ENCODE measurements around the gene SEMA5A. TPM values are rescaled to one million over a fixed set of nuclear protein-coding genes. Genes with fewer than 3 reads are reported as not detected.

The SEMA5A gene
- total RNA-seq, 1 experiment from 2014 or later: 0.15 TPM

DNA sequence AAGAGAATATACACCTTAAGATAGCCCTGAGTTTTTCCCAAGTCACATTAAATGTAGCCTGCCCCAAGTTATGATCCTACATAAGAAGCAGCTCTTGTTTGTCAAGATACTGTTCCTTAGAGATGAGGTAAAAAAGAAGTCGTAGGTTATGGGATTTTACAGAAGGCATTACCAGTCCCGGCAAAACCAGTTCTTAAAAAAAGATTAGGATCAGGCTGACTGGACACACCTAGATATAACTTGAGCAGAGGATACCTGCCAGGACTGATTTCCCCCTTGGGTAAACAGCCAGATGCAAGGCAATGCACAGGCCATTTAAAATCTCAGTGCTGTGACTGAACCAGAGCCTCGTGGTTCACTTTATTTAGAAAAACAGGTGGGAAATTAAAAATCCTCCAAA, 14.1 kb upstream of the SEMA5A start:
- H3K27ac ChIP-seq (ENCODE audit: low read length): no peak overlapping the region
- CTCF ChIA-PET: no interaction called here

DNA sequence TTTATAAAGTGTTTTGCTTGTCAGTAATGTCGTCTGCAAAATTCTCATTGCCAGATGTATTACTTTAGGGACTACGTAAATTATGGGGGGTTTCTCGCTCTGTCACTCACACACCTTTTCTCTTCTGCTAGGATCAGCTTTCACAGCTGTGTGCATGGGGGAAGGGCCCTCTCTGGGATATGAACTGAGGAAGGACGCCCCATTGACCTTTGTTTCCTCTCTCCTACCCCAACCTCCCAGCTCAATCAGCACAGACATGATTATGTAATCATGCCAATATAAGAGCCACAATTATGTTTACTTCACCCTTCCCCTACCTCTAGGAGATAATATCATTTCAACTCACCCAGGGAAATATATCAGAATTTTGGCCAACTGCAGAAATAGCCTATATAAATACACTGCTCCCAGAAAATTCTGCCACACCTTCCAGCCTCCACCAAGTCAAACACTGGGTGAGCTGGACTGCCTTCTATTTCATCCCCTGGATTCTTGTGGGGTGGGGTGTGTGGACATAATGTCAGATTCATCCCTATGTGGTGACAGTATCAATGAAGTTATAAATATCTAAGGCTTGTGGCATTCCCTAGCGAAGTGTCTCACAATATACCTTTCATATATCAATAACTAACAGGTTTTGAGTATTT, 12.6 kb upstream of the SEMA5A start:
- in situ Hi-C loops (cut with HindIII; ENCODE audit: low pct_unique_long_range_greater_than_20kb, low sequenced_read_pairs): no loop called here
- intact Hi-C loops (cut with micrococcal nuclease; ENCODE audit: unreplicated experiment): no loop called here
- no peak overlapping the region for H3K4me3 ChIP-seq (ENCODE audit: low read depth in 2 of 2, low read length in 2 of 2)
- no TSS peak for BruUV-seq (replicated peaks)
- ATAC-seq: no peak
- ChIA-PET POLR2A (no interaction called here), CTCF (no interaction called here)
- TF ChIP-seq TCF7L2 (IDR thresholded peaks at IDR 0.05; ENCODE audit: low read depth, low read length): no peak
- TF ChIP-seq, protein P1, sequence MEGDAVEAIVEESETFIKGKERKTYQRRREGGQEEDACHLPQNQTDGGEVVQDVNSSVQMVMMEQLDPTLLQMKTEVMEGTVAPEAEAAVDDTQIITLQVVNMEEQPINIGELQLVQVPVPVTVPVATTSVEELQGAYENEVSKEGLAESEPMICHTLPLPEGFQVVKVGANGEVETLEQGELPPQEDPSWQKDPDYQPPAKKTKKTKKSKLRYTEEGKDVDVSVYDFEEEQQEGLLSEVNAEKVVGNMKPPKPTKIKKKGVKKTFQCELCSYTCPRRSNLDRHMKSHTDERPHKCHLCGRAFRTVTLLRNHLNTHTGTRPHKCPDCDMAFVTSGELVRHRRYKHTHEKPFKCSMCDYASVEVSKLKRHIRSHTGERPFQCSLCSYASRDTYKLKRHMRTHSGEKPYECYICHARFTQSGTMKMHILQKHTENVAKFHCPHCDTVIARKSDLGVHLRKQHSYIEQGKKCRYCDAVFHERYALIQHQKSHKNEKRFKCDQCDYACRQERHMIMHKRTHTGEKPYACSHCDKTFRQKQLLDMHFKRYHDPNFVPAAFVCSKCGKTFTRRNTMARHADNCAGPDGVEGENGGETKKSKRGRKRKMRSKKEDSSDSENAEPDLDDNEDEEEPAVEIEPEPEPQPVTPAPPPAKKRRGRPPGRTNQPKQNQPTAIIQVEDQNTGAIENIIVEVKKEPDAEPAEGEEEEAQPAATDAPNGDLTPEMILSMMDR (IDR thresholded peaks at IDR 0.05): no peak
- no peak for TF ChIP-seq POLR2AphosphoS5 (IDR thresholded peaks at IDR 0.05; ENCODE audit: low read depth, low read length)
- TF ChIP-seq SIN3A (IDR thresholded peaks at IDR 0.05; ENCODE audit: borderline replicate concordance, insufficient read depth, low read depth, low read length): no peak
- TF ChIP-seq, protein P2, sequence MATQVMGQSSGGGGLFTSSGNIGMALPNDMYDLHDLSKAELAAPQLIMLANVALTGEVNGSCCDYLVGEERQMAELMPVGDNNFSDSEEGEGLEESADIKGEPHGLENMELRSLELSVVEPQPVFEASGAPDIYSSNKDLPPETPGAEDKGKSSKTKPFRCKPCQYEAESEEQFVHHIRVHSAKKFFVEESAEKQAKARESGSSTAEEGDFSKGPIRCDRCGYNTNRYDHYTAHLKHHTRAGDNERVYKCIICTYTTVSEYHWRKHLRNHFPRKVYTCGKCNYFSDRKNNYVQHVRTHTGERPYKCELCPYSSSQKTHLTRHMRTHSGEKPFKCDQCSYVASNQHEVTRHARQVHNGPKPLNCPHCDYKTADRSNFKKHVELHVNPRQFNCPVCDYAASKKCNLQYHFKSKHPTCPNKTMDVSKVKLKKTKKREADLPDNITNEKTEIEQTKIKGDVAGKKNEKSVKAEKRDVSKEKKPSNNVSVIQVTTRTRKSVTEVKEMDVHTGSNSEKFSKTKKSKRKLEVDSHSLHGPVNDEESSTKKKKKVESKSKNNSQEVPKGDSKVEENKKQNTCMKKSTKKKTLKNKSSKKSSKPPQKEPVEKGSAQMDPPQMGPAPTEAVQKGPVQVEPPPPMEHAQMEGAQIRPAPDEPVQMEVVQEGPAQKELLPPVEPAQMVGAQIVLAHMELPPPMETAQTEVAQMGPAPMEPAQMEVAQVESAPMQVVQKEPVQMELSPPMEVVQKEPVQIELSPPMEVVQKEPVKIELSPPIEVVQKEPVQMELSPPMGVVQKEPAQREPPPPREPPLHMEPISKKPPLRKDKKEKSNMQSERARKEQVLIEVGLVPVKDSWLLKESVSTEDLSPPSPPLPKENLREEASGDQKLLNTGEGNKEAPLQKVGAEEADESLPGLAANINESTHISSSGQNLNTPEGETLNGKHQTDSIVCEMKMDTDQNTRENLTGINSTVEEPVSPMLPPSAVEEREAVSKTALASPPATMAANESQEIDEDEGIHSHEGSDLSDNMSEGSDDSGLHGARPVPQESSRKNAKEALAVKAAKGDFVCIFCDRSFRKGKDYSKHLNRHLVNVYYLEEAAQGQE (IDR thresholded peaks at IDR 0.05; ENCODE audit: insufficient read depth in 1 of 2, low read depth in 2 of 2, low read length in 1 of 2): no peak
- H3K27ac ChIP-seq (ENCODE audit: low read length): no peak overlapping the region
- H3K9me3 ChIP-seq (ENCODE audit: control insufficient read depth, insufficient read depth, low read depth, low read length): no peaks in the 10 kb centered on the region
- H3K27me3 ChIP-seq (ENCODE audit: control insufficient read depth, insufficient read depth, low read length): no peaks in the 10 kb centered on the region; the same call in 1 of the 2 replicates
- no peak for DNase-seq (ENCODE audit: low read depth, low spot score)
- no peaks in the 10 kb centered on the region for H3K4me1 ChIP-seq (ENCODE audit: control insufficient read depth, insufficient read depth, low read length)
- no peaks in the 10 kb centered on the region for H3K36me3 ChIP-seq (ENCODE audit: control insufficient read depth, insufficient read depth, low read length)

More for the DNA sequence above, 14.1 kb upstream of the SEMA5A start:
- POLR2A ChIA-PET: no interaction called here
- BruUV-seq (replicated peaks): no TSS peak
- Histone ChIP-seq H3K9me3 (ENCODE audit: control insufficient read depth, insufficient read depth, low read depth, low read length) (no peaks in the 10 kb centered on the region), H3K4me1 (ENCODE audit: control insufficient read depth, insufficient read depth, low read length) (no peaks in the 10 kb centered on the region), H3K27me3 (ENCODE audit: control insufficient read depth, insufficient read depth, low read length) (no peaks in the 10 kb centered on the region; the same call in 1 of the 2 replicates), H3K36me3 (ENCODE audit: control insufficient read depth, insufficient read depth, low read length) (no peaks in the 10 kb centered on the region), H3K4me3 (ENCODE audit: low read depth in 2 of 2, low read length in 2 of 2) (no peak overlapping the region)
- DNase-seq (ENCODE audit: low read depth, low spot score) (no peak), ATAC-seq (no peak)
- TF ChIP-seq, protein P2 (IDR thresholded peaks at IDR 0.05; ENCODE audit: insufficient read depth in 1 of 2, low read depth in 2 of 2, low read length in 1 of 2): no peak
- TF ChIP-seq TCF7L2 (IDR thresholded peaks at IDR 0.05; ENCODE audit: low read depth, low read length) (no peak), POLR2AphosphoS5 (IDR thresholded peaks at IDR 0.05; ENCODE audit: low read depth, low read length) (no peak), SIN3A (IDR thresholded peaks at IDR 0.05; ENCODE audit: borderline replicate concordance, insufficient read depth, low read depth, low read length) (no peak)
- TF ChIP-seq, protein P1 (IDR thresholded peaks at IDR 0.05): no peak
- in situ Hi-C loops (cut with HindIII; ENCODE audit: low pct_unique_long_range_greater_than_20kb, low sequenced_read_pairs) (no loop called here), intact Hi-C loops (cut with micrococcal nuclease; ENCODE audit: unreplicated experiment) (no loop called here)
